Kasumi-1 (cell line): ENCODE results near the gene BTC.
A peak's percentile ranks its signal among the peaks of the same experiment; 100 is the strongest.
"Not testable (repeated sequence)": the region's sequence is repeated elsewhere in the genome, so short reads cannot be mapped to it uniquely, and the experiment has no call there.

Source experiments
- DNase-seq, 2 experiments: peaks; one replicate each; lab custom pipeline; 2025; lab: John Stamatoyannopoulos, UW

Gene BTC

GRCh38 chr4:74794382-74795010, at the start of gene BTC:
Gene BTC, minus strand, starts transcription at chr4:74794523. Its CDS starts 198 bp downstream, at chr4:74794325.
- peak; percentile 20 to 36 for DNase-seq

GRCh38 chr4:74840936-74841509, 46.7 kb upstream of the BTC start:
- DNase-seq: no peak

GRCh38 chr4:74838746-74839370, 44.5 kb upstream of the BTC start:
- no peak for DNase-seq

- DNase-seq: peak in 1 of 2 experiments; percentile 3
Measured at GRCh38 chr4:74830928-74831327, 36.6 kb upstream of the BTC start.

- DNase-seq: no peak
Measured at GRCh38 chr4:74823194-74823593, 28.9 kb upstream of the BTC start.

GRCh38 chr4:74822603-74823002, 28.3 kb upstream of the BTC start:
- DNase-seq: no peak

GRCh38 chr4:74821541-74821940, 27.2 kb upstream of the BTC start:
- no peak for DNase-seq

- DNase-seq: no peak
Measured at GRCh38 chr4:74814052-74814451, 19.7 kb upstream of the BTC start.

- not testable (repeated sequence) for DNase-seq
Measured at GRCh38 chr4:74812056-74812455, 17.7 kb upstream of the BTC start.

- DNase-seq: no peak
Measured at GRCh38 chr4:74805601-74806000, 11.3 kb upstream of the BTC start.

GRCh38 chr4:74800310-74800709, 6.0 kb upstream of the BTC start:
- no peak for DNase-seq

- no peak for DNase-seq
Measured at GRCh38 chr4:74796631-74797030, 2.3 kb upstream of the BTC start.

GRCh38 chr4:74793757-74794381, 454 bp downstream of the BTC start:
- peak; percentile 31 to 34 for DNase-seq

GRCh38 chr4:74790652-74791051, 3.7 kb downstream of the BTC start:
- no peak for DNase-seq

- DNase-seq: no peak
Measured at GRCh38 chr4:74789518-74789917, 4.8 kb downstream of the BTC start.

- no peak for DNase-seq
Measured at GRCh38 chr4:74777531-74777930, 16.8 kb downstream of the BTC start.

- DNase-seq: no peak
Measured at GRCh38 chr4:74772783-74773182, 21.5 kb downstream of the BTC start.

GRCh38 chr4:74772106-74772505, 22.2 kb downstream of the BTC start:
- no peak for DNase-seq

- DNase-seq: peak; percentile 24 to 48
Measured at GRCh38 chr4:74770226-74770910, 24.0 kb downstream of the BTC start.

- DNase-seq: peak in 1 of 2 experiments; percentile 11
Measured at GRCh38 chr4:74768857-74769525, 25.3 kb downstream of the BTC start.

- DNase-seq: no peak
Measured at GRCh38 chr4:74764119-74764518, 30.2 kb downstream of the BTC start.
